Measurements from ENCODE around the gene SUMF1.

SUMF1 gene

DNA sequence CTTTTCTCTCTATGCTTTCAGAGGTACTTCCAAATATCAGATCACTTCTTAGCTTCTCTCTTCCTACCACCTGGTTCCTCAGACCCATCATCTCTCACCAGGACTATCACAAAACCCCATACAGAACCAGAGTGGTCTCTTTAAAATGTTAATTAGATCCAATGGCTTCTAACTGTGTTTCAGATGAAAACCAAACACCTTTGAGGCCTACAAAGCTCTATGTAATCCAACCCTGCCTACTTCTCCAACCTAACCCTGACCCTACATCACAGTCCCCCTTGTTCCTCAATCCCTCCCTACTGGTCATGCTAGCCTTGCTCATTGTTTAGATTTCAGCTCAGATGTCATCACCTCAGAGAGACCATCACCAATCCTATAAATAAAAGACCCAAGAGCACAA, 34.8 kb downstream of the SUMF1 start:
- H3K18ac ChIP-seq (ENCODE audit: low read depth in 1 of 2, low read length in 2 of 2), result no peak overlapping the region
- no peak overlapping the region for H3K4ac ChIP-seq (ENCODE audit: low read depth in 1 of 2, low read length in 2 of 2)
- H2AFZ ChIP-seq (ENCODE audit: low read depth, low read length), result no peak overlapping the region
- H4K8ac ChIP-seq (ENCODE audit: low read length), result no peak overlapping the region
- H2BK15ac ChIP-seq (ENCODE audit: low read depth, poor library complexity, severe bottlenecking), result no peak overlapping the region
- H3K36me3 ChIP-seq (ENCODE audit: control insufficient read depth in 1 of 2, insufficient read depth in 2 of 2, low read depth in 1 of 2, low read length in 2 of 2), result peaks cover 0 to 3% of the 10 kb centered on the region in 2 experiments
- no peak overlapping the region for H3K23ac ChIP-seq (ENCODE audit: low read length in 2 of 2)
- H3K14ac ChIP-seq (ENCODE audit: low read length in 2 of 2), result no peak overlapping the region
- no peak overlapping the region for H3K27ac ChIP-seq (ENCODE audit: low read length, poor library complexity, severe bottlenecking)
- H2BK5ac ChIP-seq (ENCODE audit: low read depth, low read length, poor library complexity, severe bottlenecking), result no peak overlapping the region
- peaks cover 10% of the 10 kb centered on the region for H3K79me1 ChIP-seq (replicated peaks; ENCODE audit: low read length, poor library complexity, severe bottlenecking)
- H2BK12ac ChIP-seq (ENCODE audit: low read length in 2 of 2), result no peak overlapping the region
- H3K4me3 ChIP-seq (ENCODE audit: insufficient read depth in 1 of 2, low read depth in 1 of 2, low read length in 2 of 2), result no peak overlapping the region
- no peaks in the 10 kb centered on the region for H3K27me3 ChIP-seq (ENCODE audit: control insufficient read depth in 1 of 2, insufficient read depth in 1 of 2, low read length in 2 of 2)
- no peak overlapping the region for H2BK120ac ChIP-seq (ENCODE audit: low read depth, low read length)
- no peak overlapping the region for H3K4me2 ChIP-seq (ENCODE audit: low read length, poor library complexity, severe bottlenecking)
- no peak overlapping the region for H2AK5ac ChIP-seq (ENCODE audit: low read length, severe bottlenecking)
- no peak overlapping the region for H3K9ac ChIP-seq (ENCODE audit: low read length)
- H4K91ac ChIP-seq (ENCODE audit: low read length), result no peak overlapping the region
- no peak for DNase-seq
- no peaks in the 10 kb centered on the region for H3K4me1 ChIP-seq (ENCODE audit: control insufficient read depth, insufficient read depth, low read depth, low read length)
- H3K9me3 ChIP-seq (ENCODE audit: control insufficient read depth, low read length), result no peaks in the 10 kb centered on the region

GRCh38 chr3:4429648-4430350, 37.3 kb downstream of the SUMF1 start:
- Histone ChIP-seq H4K8ac (ENCODE audit: low read length) (no peak overlapping the region), H2BK120ac (ENCODE audit: low read depth, low read length) (no peak overlapping the region)
- WGBS, result 84% methylated on average over 4 of the region's 6 CpGs

GRCh38 chr3:4426782-4427344, 40.2 kb downstream of the SUMF1 start:
- Histone ChIP-seq H3K4ac (ENCODE audit: low read depth in 1 of 2, low read length in 2 of 2) (no peak overlapping the region), H2BK12ac (ENCODE audit: low read length in 2 of 2) (no peak overlapping the region), H3K18ac (ENCODE audit: low read depth in 1 of 2, low read length in 2 of 2) (no peak overlapping the region), H3K27me3 (ENCODE audit: control insufficient read depth in 1 of 2, insufficient read depth in 1 of 2, low read length in 2 of 2) (no peaks in the 10 kb centered on the region), H2AK5ac (ENCODE audit: low read length, severe bottlenecking) (no peak overlapping the region), H3K4me2 (ENCODE audit: low read length, poor library complexity, severe bottlenecking) (no peak overlapping the region), H3K79me1 (replicated peaks; ENCODE audit: low read length, poor library complexity, severe bottlenecking) (peaks cover 8% of the 10 kb centered on the region), H4K8ac (ENCODE audit: low read length) (no peak overlapping the region), H3K9me3 (ENCODE audit: control insufficient read depth, low read length) (no peaks in the 10 kb centered on the region), H4K91ac (ENCODE audit: low read length) (no peak overlapping the region), H3K23ac (ENCODE audit: low read length in 2 of 2) (no peak overlapping the region), H3K36me3 (ENCODE audit: control insufficient read depth in 1 of 2, insufficient read depth in 2 of 2, low read depth in 1 of 2, low read length in 2 of 2) (no peaks in the 10 kb centered on the region), H3K27ac (ENCODE audit: low read length, poor library complexity, severe bottlenecking) (no peak overlapping the region), H2AFZ (ENCODE audit: low read depth, low read length) (no peak overlapping the region), H2BK5ac (ENCODE audit: low read depth, low read length, poor library complexity, severe bottlenecking) (no peak overlapping the region), H2BK15ac (ENCODE audit: low read depth, poor library complexity, severe bottlenecking) (no peak overlapping the region), H3K4me3 (ENCODE audit: insufficient read depth in 1 of 2, low read depth in 1 of 2, low read length in 2 of 2) (peak overlapping the region in 1 of 2 experiments; percentile 5), H2BK120ac (ENCODE audit: low read depth, low read length) (no peak overlapping the region), H3K9ac (ENCODE audit: low read length) (peak overlapping the region; percentile 55), H3K14ac (ENCODE audit: low read length in 2 of 2) (no peak overlapping the region), H3K4me1 (ENCODE audit: control insufficient read depth, insufficient read depth, low read depth, low read length) (no peaks in the 10 kb centered on the region)
- peak; percentile 96 for DNase-seq
- 14% methylated on average over 1 of the region's 4 CpGs for WGBS

More at GRCh38 chr3:4429648-4430350, 37.3 kb downstream of the SUMF1 start:
- Histone ChIP-seq H3K14ac (ENCODE audit: low read length in 2 of 2) (peak overlapping the region in 1 of 2 experiments; percentile 6), H2AK5ac (ENCODE audit: low read length, severe bottlenecking) (no peak overlapping the region), H3K4me1 (ENCODE audit: control insufficient read depth, insufficient read depth, low read depth, low read length) (no peaks in the 10 kb centered on the region), H2BK15ac (ENCODE audit: low read depth, poor library complexity, severe bottlenecking) (no peak overlapping the region), H3K18ac (ENCODE audit: low read depth in 1 of 2, low read length in 2 of 2) (no peak overlapping the region), H3K9me3 (ENCODE audit: control insufficient read depth, low read length) (no peaks in the 10 kb centered on the region), H4K91ac (ENCODE audit: low read length) (no peak overlapping the region), H3K4ac (ENCODE audit: low read depth in 1 of 2, low read length in 2 of 2) (no peak overlapping the region), H3K4me2 (ENCODE audit: low read length, poor library complexity, severe bottlenecking) (no peak overlapping the region), H2BK5ac (ENCODE audit: low read depth, low read length, poor library complexity, severe bottlenecking) (no peak overlapping the region), H3K27ac (ENCODE audit: low read length, poor library complexity, severe bottlenecking) (no peak overlapping the region), H3K4me3 (ENCODE audit: insufficient read depth in 1 of 2, low read depth in 1 of 2, low read length in 2 of 2) (no peak overlapping the region), H3K23ac (ENCODE audit: low read length in 2 of 2) (no peak overlapping the region), H3K9ac (ENCODE audit: low read length) (no peak overlapping the region), H3K36me3 (ENCODE audit: control insufficient read depth in 1 of 2, insufficient read depth in 2 of 2, low read depth in 1 of 2, low read length in 2 of 2) (peaks cover 0 to 3% of the 10 kb centered on the region in 2 experiments), H3K27me3 (ENCODE audit: control insufficient read depth in 1 of 2, insufficient read depth in 1 of 2, low read length in 2 of 2) (no peaks in the 10 kb centered on the region), H2BK12ac (ENCODE audit: low read length in 2 of 2) (no peak overlapping the region), H3K79me1 (replicated peaks; ENCODE audit: low read length, poor library complexity, severe bottlenecking) (peaks cover 11% of the 10 kb centered on the region), H2AFZ (ENCODE audit: low read depth, low read length) (no peak overlapping the region)
- DNase-seq, result no peak

DNA sequence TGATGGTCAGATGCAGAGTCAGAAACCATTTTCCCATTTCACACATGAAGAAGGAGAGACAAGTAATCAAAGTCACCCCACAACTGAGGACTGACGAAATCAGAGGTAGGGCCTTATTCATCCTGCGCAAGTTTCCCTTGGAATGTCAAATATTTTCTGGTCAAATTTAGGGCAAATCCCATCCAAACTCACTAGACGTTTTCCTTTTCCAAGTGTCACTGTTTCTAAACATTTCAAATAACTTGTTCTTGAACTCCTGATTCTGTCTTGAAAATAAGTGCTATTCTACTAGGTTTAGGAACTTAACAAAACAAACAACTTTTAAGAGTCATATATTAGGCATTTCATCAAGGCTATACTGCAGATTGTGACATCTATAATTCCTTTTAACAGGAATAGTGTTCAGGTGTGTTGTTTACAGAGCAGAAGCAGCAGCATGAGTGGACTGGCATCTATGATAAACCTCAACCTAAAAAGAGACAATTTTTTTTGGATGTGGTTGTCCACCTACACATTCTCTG, 40.7 kb downstream of the SUMF1 start:
- 54% methylated on average over 3 of the region's 3 CpGs for WGBS
- Histone ChIP-seq H3K9ac (ENCODE audit: low read length) (peak overlapping the region; percentile 55), H2BK5ac (ENCODE audit: low read depth, low read length, poor library complexity, severe bottlenecking) (no peak overlapping the region), H3K4me2 (ENCODE audit: low read length, poor library complexity, severe bottlenecking) (no peak overlapping the region), H3K18ac (ENCODE audit: low read depth in 1 of 2, low read length in 2 of 2) (peak overlapping the region in 1 of 2 experiments; percentile 55), H3K27me3 (ENCODE audit: control insufficient read depth in 1 of 2, insufficient read depth in 1 of 2, low read length in 2 of 2) (no peaks in the 10 kb centered on the region), H2AK5ac (ENCODE audit: low read length, severe bottlenecking) (no peak overlapping the region), H3K27ac (ENCODE audit: low read length, poor library complexity, severe bottlenecking) (no peak overlapping the region), H3K36me3 (ENCODE audit: control insufficient read depth in 1 of 2, insufficient read depth in 2 of 2, low read depth in 1 of 2, low read length in 2 of 2) (no peaks in the 10 kb centered on the region), H3K79me1 (replicated peaks; ENCODE audit: low read length, poor library complexity, severe bottlenecking) (peaks cover 8% of the 10 kb centered on the region), H3K4me1 (ENCODE audit: control insufficient read depth, insufficient read depth, low read depth, low read length) (peaks cover 3% of the 10 kb centered on the region), H3K4me3 (ENCODE audit: insufficient read depth in 1 of 2, low read depth in 1 of 2, low read length in 2 of 2) (peak overlapping the region in 1 of 2 experiments; percentile 5), H4K91ac (ENCODE audit: low read length) (no peak overlapping the region), H2BK120ac (ENCODE audit: low read depth, low read length) (no peak overlapping the region), H2AFZ (ENCODE audit: low read depth, low read length) (no peak overlapping the region), H2BK12ac (ENCODE audit: low read length in 2 of 2) (no peak overlapping the region), H3K9me3 (ENCODE audit: control insufficient read depth, low read length) (no peaks in the 10 kb centered on the region), H3K4ac (ENCODE audit: low read depth in 1 of 2, low read length in 2 of 2) (no peak overlapping the region), H2BK15ac (ENCODE audit: low read depth, poor library complexity, severe bottlenecking) (no peak overlapping the region), H4K8ac (ENCODE audit: low read length) (no peak overlapping the region), H3K14ac (ENCODE audit: low read length in 2 of 2) (no peak overlapping the region), H3K23ac (ENCODE audit: low read length in 2 of 2) (no peak overlapping the region)
- no peak for DNase-seq
